Lower lobe of right lung (tissue), 2 donors: ENCODE data around the gene CDH5. TPM values are rescaled to one million over a fixed set of nuclear protein-coding genes. Genes with fewer than 3 reads are reported as not detected.

Experiments used
- ATAC-seq, 2 donors: fragments of 200-7000 bp; cut with Tn5 transposase; one replicate each; pipeline ENCODE4 v1.9.1; 2020 to 2022; ENCODE audit warnings: mild to moderate bottlenecking in 2 of 2, moderate library complexity in 2 of 2
- DNase-seq: peaks from one replicate; pipeline ENCODE4 v3.0.0-alpha.2; 2020
- H3K27ac ChIP-seq: fragments of 200-600 bp; one replicate; pipeline ENCODE4 v1.8.0; 2022
- H3K27me3 ChIP-seq: fragments of 200-600 bp; one replicate; pipeline ENCODE4 v1.8.0; 2022; ENCODE audit warnings: low read depth
- H3K36me3 ChIP-seq: fragments of 200-600 bp; one replicate; pipeline ENCODE4 v1.8.0; 2022; ENCODE audit warnings: mild to moderate bottlenecking
- H3K4me1 ChIP-seq: fragments of 200-600 bp; one replicate; pipeline ENCODE4 v1.8.0; 2022
- H3K4me3 ChIP-seq: fragments of 200-600 bp; one replicate; pipeline ENCODE4 v1.8.0; 2022; ENCODE audit warnings: mild to moderate bottlenecking
- H3K9me3 ChIP-seq: fragments of 200-600 bp; one replicate; pipeline ENCODE4 v1.8.0; 2022
- CTCF ChIP-seq: fragments of 200-600 bp; IDR thresholded peaks from one replicate; pipeline ENCODE4 v1.8.0; 2022; ENCODE audit warnings: antibody characterized with exemption, mild to moderate bottlenecking
- intact Hi-C: fragments of 100-400 bp; cut with DNase I; formaldehyde crosslinking; loops from one replicate; pipeline ENCODE4 v1.11.0; 2022
- total RNA-seq: library from RNA; stranded (reverse); fragmentation: NEBNext Ultra II Directional; extraction: Animal tissue kit (Norgen Biotek cat#: 25700); gene quantifications from one replicate; pipeline ENCODE4 v1.2.1, GENCODE V29; 2021
- donor health status: DM: no; HTN: yes; CAD: no; lungs with severe emphysema.

Gene CDH5
- total RNA-seq, 1 donor from 2014 or later, result 128 TPM

GRCh38 chr16:66332634-66333610 is 33.6 kb upstream of the CDH5 start:
- intact Hi-C loops, result no loop called here
- H3K4me1 ChIP-seq, result peaks cover 5% of the 10 kb centered on the region
- H3K27ac ChIP-seq, result no peak overlapping the region
- no peaks in the 10 kb centered on the region for H3K36me3 ChIP-seq
- no peak overlapping the region for H3K4me3 ChIP-seq
- TF ChIP-seq CTCF, result no peak
- DNase-seq, result no peak
- no peaks in the 10 kb centered on the region for H3K9me3 ChIP-seq
- ATAC-seq, result no peak
- no peaks in the 10 kb centered on the region for H3K27me3 ChIP-seq

GRCh38 chr16:66334853-66335574 is 31.5 kb upstream of the CDH5 start:
- DNase-seq (no peak), ATAC-seq (no peak)
- H3K4me1 ChIP-seq, result peaks cover 5% of the 10 kb centered on the region
- intact Hi-C loops, result no loop called here
- no peaks in the 10 kb centered on the region for H3K9me3 ChIP-seq
- no peak overlapping the region for H3K27ac ChIP-seq
- no peaks in the 10 kb centered on the region for H3K36me3 ChIP-seq
- no peak overlapping the region for H3K4me3 ChIP-seq
- TF ChIP-seq CTCF, result no peak
- no peaks in the 10 kb centered on the region for H3K27me3 ChIP-seq

DNA sequence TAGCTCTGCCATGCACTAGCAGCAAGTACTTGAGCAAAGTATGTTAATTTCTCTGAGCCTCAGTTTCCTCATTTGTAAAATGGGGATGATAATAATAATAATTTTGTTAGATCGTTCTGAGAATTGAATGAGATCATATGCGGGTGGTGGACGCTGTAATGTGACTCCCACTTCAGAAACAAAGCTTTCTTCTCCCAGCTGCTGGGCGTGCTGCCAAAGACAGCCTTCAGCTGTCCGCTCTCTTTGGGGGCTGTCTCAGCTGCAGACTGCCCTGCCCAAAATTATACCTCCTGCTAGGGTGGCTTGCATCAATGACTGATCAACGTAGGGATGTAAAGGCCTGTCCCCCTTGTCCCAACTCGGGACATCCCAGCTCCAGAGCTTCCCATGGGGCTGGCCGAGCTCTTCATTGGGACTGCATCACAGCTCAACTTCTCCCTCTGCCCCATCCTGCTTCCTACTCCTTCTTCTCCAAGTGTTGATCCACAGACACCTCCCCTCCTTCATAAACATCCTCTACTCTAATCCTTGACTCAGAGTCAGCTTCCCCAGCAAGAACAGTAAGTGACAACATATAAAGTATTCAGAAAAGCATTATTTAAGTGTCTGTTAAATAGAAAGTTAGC is 30.7 kb upstream of the CDH5 start:
- Histone ChIP-seq H3K27ac (no peak overlapping the region), H3K4me3 (no peak overlapping the region), H3K4me1 (peaks cover 5% of the 10 kb centered on the region), H3K9me3 (no peaks in the 10 kb centered on the region), H3K27me3 (no peaks in the 10 kb centered on the region), H3K36me3 (no peaks in the 10 kb centered on the region)
- intact Hi-C loops, result no loop called here
- TF ChIP-seq CTCF, result no peak
- ATAC-seq, result no peak
- no peak for DNase-seq

GRCh38 chr16:66337463-66338188 is 28.9 kb upstream of the CDH5 start:
- Histone ChIP-seq H3K4me1 (peaks cover 5% of the 10 kb centered on the region), H3K27ac (no peak overlapping the region), H3K4me3 (no peak overlapping the region), H3K9me3 (no peaks in the 10 kb centered on the region), H3K27me3 (no peaks in the 10 kb centered on the region), H3K36me3 (no peaks in the 10 kb centered on the region)
- intact Hi-C loops, result no loop called here
- no peak for DNase-seq
- ATAC-seq, result no peak
- TF ChIP-seq CTCF, result no peak
